ENCODE measurements around the gene LPCAT2. TPM values are rescaled to one million over a fixed set of nuclear protein-coding genes. Genes with fewer than 3 reads are reported as not detected.

LPCAT2 gene
- total and polyA plus RNA-seq, 2 of the 8 experiments (the other 6 are each of a cell fraction or from before 2014, with no cell fraction given): 2.2 to 10.6 TPM

- 80% methylated on average over 5 of the region's 5 CpGs; no CpG with 5 or more reads in 1 of the 2 experiments for WGBS, 2 experiments (ENCODE audit: extremely low coverage in 1 of 2, insufficient coverage in 1 of 2, insufficient read length in 1 of 2, insufficient replicate concordance in 2 of 2, low coverage in 1 of 2, low lambda C conversion rate in 2 of 2, missing lambda C conversion rate in 1 of 2)
- CTCF ChIA-PET (ENCODE audit: partially characterized antibody): interaction anchor here (0.8 to 3.5 kb wide), 7 partner anchors 12 to 160 kb away, joined by 3 to 23 read pairs (median 8); no protein-coding TSS in a partner anchor
- no peak overlapping the region for H4K5ac ChIP-seq (ENCODE audit: insufficient read length, low read depth, low read length)
- H3K4me3 ChIP-seq (ENCODE audit: extremely low read depth in 1 of 4, insufficient read depth in 2 of 4, low read depth in 3 of 4, low read length in 4 of 4): no peak overlapping the region
- H2AFZ ChIP-seq (ENCODE audit: low read length): no peak overlapping the region
- no peaks in the 10 kb centered on the region for H3K36me3 ChIP-seq (ENCODE audit: control insufficient read depth in 2 of 4, insufficient read depth in 4 of 4, low read length in 3 of 4)
- H2BK120ac ChIP-seq (replicated peaks; ENCODE audit: low read depth, low read length): no peak overlapping the region
- H3K4me2 ChIP-seq (ENCODE audit: insufficient read depth in 1 of 2, low read depth in 2 of 2, low read length in 2 of 2): no peak overlapping the region
- no peak overlapping the region for H3K9ac ChIP-seq (replicated peaks in 1 of 4; ENCODE audit: extremely low read depth in 1 of 4, low read depth in 3 of 4, low read length in 3 of 4)
- no peak overlapping the region for H3K4ac ChIP-seq (replicated peaks; ENCODE audit: insufficient read length, low read depth, low read length)
- no peak overlapping the region for H4K8ac ChIP-seq (ENCODE audit: extremely low read depth, insufficient read depth, low read length)
- no peak overlapping the region for H3K56ac ChIP-seq (replicated peaks; ENCODE audit: insufficient read length, low read depth, low read length)
- no peak overlapping the region for H2BK5ac ChIP-seq (ENCODE audit: low read depth, low read length)
- no peak overlapping the region for H3K23ac ChIP-seq (ENCODE audit: insufficient read length)
- H3K18ac ChIP-seq (ENCODE audit: extremely low read depth, low read length): no peak overlapping the region
- TF ChIP-seq RXRA (IDR thresholded peaks at IDR 0.05; ENCODE audit: insufficient read depth, low read depth, low read length) (no peak), TEAD4 (IDR thresholded peaks at IDR 0.05; ENCODE audit: low read depth, low read length) (no peak), ASH2L (IDR thresholded peaks at IDR 0.05; ENCODE audit: low read length) (no peak), SRF (IDR thresholded peaks at IDR 0.05; ENCODE audit: low read depth, low read length) (no peak), SAP30 (IDR thresholded peaks at IDR 0.05; ENCODE audit: insufficient read depth, insufficient replicate concordance, low read length) (no peak)
- DNase-seq (ENCODE audit: low read depth in 1 of 2, low spot score in 2 of 2) (no peak), FAIRE-seq (no peak)
- no peak overlapping the region for H4K91ac ChIP-seq (replicated peaks; ENCODE audit: insufficient read length, low read length)
- no peak overlapping the region for H2BK20ac ChIP-seq (ENCODE audit: low read length)
- H2AK5ac ChIP-seq (ENCODE audit: low read depth, low read length): no peak overlapping the region
- peaks cover 0 to 3% (median 2%) of the 10 kb centered on the region in 4 experiments; a peak in 1 of 7 replicates for H3K4me1 ChIP-seq (replicated peaks in 1 of 4; ENCODE audit: control insufficient read depth in 3 of 4, insufficient read depth in 4 of 4, low read length in 3 of 4)
- H3K23me2 ChIP-seq (ENCODE audit: low read depth, low read length): no peaks in the 10 kb centered on the region
- H3K14ac ChIP-seq (ENCODE audit: insufficient read length): no peak overlapping the region
- H2BK12ac ChIP-seq (ENCODE audit: low read depth, low read length): no peak overlapping the region
- H3K79me1 ChIP-seq (ENCODE audit: low read depth, low read length): no peaks in the 10 kb centered on the region
- POLR2A ChIA-PET (ENCODE audit: partially characterized antibody): no interaction called here
- no peaks in the 10 kb centered on the region; a peak in 1 of 7 replicates for H3K27me3 ChIP-seq (replicated peaks in 1 of 4; ENCODE audit: control insufficient read depth in 3 of 4, extremely low read depth in 1 of 4, insufficient read depth in 3 of 4, low read length in 3 of 4)
- H2BK15ac ChIP-seq (ENCODE audit: low read length): no peak overlapping the region
- no peak overlapping the region for H3K27ac ChIP-seq (ENCODE audit: low read depth, low read length)
- H4K20me1 ChIP-seq (replicated peaks in 1 of 2; ENCODE audit: control insufficient read depth in 1 of 2, insufficient read depth in 2 of 2, low read length in 2 of 2): no peaks in the 10 kb centered on the region
- H3K79me2 ChIP-seq (ENCODE audit: control insufficient read depth in 1 of 2, insufficient read depth in 2 of 2, low read length in 2 of 2): no peaks in the 10 kb centered on the region
- H3K9me3 ChIP-seq (ENCODE audit: insufficient read depth in 2 of 2, low read depth in 1 of 2, low read length in 1 of 2): peaks cover 3 to 7% of the 10 kb centered on the region in 2 experiments; a peak in 2 of 4 replicates
These were observed 115.8 kb downstream of the LPCAT2 start for GRCh38 chr16:55624696-55625095.
